Jurkat, Clone E6-1 (cell line): Measurements from ENCODE around the gene CNPY1.

Source experiments
- DNase-seq: peaks from one replicate; pipeline ENCODE4 v3.0.0-alpha.2; 2011; ENCODE audit warnings: low read depth, low spot score
- H3K4me3 ChIP-seq: 2 replicates; pipeline ENCODE4 v1.5.1; 2011; ENCODE audit warnings: mild to moderate bottlenecking, low read length, control low read depth, moderate library complexity

The CNPY1 gene

GRCh38 chr7:155483245-155483644 lies 63.1 kb downstream of the CNPY1 start:
- no peak for DNase-seq
- H3K4me3 ChIP-seq, result no peak overlapping the region

- no peak for DNase-seq
- H3K4me3 ChIP-seq, result no peak overlapping the region
Measured at GRCh38 chr7:155482511-155483183, 63.7 kb downstream of the CNPY1 start.

GRCh38 chr7:155481764-155482163 lies 64.6 kb downstream of the CNPY1 start:
- no peak for DNase-seq

GRCh38 chr7:155477476-155477875 lies 68.9 kb downstream of the CNPY1 start:
- no peak for DNase-seq
- no peak overlapping the region for H3K4me3 ChIP-seq

More at GRCh38 chr7:155481764-155482163, 64.6 kb downstream of the CNPY1 start:
- no peak overlapping the region for H3K4me3 ChIP-seq

- DNase-seq, result no peak
- no peak overlapping the region for H3K4me3 ChIP-seq
Measured at GRCh38 chr7:155471718-155472117, 74.6 kb downstream of the CNPY1 start.

- no peak overlapping the region for H3K4me3 ChIP-seq
- DNase-seq, result no peak
Measured at GRCh38 chr7:155470686-155471638, 75.4 kb downstream of the CNPY1 start.

- no peak for DNase-seq
- no peak overlapping the region for H3K4me3 ChIP-seq
Measured at GRCh38 chr7:155470186-155470487, 76.2 kb downstream of the CNPY1 start.

GRCh38 chr7:155469311-155470185 lies 76.8 kb downstream of the CNPY1 start:
- DNase-seq, result no peak
- H3K4me3 ChIP-seq, result no peak overlapping the region

DNA sequence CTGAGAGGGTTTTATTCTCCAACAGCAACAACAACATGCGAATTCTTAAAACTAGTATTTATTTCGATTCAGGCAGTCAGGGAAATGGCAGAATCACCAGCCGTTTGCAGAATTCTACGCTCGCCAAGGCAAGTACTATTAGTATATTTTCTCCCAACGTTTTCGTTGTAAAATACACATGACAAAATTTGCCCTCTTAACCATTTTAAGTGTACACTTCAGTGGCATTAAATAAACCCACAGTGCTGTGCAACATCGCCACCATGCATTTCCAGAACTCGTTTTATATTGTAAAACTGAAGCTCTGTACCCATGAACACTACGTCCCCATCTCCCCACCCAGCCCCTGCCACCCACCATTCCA lies 77.6 kb downstream of the CNPY1 start:
- DNase-seq, result no peak
- no peak overlapping the region for H3K4me3 ChIP-seq

DNA sequence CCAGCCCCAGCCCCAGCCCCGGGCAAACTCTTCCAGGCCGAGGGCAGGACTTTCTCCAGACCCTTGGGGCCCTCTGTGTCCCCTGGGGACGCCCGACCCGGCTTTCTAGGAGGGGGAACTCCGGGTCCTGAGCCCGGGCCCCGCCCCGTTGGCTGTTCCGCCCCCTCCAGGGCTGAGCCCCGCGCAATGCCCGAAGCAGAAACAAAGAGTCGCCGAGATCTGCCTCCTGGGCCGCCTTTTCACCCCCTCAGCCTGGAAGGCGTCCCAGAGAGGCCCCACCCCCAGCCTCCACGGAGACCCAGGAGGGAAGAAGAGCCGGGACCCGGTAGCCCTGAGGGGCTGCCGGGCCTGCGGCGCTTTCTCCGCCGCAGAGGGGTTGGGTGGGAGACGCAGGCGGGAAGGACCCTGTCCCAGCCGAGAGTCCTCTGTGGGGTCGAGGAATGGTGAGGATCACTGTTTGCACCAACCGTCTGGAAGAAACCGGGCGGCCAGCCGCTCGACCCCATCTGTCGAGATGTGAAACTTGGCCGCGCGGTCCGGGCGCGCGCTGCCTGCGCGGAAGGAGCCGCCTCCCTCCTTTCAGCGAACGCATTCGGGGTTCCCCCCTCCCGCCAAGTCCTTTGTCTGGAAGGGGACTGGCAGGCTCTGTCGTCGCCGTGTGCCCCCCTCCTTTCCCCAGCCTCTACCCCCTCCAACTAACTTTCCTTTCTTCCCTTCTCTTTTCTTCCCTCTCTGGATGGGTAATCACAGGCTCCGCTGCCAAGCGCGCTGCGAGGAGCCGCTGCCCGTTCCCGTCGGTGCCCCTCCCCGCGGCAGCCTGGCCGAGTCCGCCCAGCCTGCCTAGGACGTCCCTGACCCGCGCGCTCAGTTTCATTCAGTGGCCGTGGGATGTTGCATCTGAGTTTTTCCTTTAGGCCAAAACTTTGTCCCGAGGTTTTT lies 78.2 kb downstream of the CNPY1 start:
- no peak for DNase-seq
- no peak overlapping the region for H3K4me3 ChIP-seq

DNA sequence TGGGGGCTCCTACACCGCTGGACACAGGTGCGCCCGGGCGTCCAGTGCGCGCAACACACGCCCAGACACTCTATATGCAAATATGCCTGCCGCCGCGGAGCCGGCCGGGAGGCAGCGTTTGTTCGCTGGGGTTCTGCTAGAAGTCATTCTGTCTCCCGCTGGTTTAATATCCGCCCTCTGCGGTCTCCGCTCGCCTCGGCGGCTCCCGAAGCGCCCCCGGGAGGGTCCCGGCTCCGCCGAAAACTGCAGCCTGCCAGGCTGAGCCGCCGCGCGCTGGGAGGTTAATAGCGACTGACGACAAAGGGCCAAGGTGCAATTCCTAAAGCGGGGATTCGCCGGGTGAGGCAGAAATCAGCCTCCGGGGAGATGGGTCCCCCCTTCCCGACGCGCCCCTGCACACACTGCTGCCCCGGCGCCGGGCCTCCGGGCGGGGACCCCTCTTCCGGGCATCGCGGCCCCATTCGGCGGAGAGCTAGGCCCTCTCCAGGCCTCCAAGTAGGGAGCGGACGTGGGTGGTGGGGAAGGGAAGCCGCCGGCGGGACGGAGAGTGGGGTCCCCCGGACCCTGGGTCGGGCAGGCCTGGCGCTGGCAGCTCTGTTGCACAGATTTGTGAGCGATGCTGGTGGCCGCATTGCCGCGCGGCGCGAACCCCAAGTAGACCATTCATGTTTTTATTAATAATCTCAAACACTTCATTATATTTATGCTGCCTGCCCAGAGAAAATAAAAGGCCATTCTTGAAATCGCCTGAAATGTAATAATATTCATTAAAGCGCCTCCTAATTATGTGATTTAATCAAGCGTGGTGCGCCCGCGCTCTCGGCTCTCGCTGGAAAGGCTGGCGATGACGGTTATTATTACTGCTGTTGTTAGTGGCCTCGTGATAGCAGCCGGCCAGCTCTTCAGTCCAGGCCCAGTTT lies 79.3 kb downstream of the CNPY1 start:
- DNase-seq, result peak; percentile 58
- peak overlapping the region; percentile 37 for H3K4me3 ChIP-seq

DNA sequence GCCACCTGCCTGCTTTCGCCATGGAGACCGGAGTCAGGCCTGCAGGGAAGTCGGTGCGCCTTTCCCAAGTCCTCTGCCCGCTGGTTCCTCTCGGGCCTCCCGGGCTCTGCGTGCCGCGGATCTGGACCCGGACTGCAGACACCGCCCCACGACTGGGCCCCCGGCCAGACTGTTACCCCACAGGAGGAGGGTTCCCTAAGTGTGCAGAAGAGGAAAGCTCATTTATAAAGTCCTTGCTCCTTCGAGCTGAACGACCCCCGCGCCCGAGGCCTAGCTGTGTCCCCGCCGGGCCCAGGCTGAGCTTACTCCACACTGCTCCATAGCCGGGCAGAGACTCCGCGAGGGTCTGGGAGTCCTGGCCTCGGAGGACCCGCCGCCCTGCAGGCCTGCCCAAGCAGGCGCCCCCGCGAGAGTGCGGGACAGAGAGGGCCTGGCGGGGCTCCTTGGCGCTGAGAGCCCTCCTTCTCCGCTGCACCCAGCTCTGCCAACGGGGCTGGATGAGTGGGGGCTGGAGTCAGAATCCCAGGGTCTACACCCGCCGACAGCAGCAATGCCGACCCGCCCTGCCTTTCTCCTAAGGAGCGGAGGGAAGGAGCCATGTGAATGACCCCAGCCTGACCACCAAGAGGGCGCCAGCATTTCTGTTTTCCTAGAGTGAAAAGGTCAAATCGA lies 80.1 kb downstream of the CNPY1 start:
- peak overlapping the region; percentile 37 for H3K4me3 ChIP-seq
- no peak for DNase-seq

DNA sequence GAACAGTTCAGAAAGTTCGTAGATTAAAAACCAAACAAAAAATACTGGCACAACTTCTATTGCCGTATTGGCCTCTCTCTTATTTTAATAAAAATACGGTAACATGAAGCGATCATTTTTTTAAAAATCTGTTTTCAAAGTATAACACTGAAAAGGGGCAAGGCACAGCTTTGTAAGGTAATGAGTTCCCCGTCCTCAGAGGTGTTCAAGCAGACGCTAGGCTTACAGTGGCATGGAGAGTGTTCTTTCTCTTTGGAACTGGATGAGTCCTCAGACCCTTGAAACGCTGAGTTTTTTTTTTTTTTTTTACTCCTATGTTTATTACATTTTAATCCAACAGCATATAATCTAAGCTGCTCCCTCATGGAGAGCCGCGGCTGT lies 80.6 kb downstream of the CNPY1 start:
- DNase-seq, result no peak
- H3K4me3 ChIP-seq, result no peak overlapping the region

DNA sequence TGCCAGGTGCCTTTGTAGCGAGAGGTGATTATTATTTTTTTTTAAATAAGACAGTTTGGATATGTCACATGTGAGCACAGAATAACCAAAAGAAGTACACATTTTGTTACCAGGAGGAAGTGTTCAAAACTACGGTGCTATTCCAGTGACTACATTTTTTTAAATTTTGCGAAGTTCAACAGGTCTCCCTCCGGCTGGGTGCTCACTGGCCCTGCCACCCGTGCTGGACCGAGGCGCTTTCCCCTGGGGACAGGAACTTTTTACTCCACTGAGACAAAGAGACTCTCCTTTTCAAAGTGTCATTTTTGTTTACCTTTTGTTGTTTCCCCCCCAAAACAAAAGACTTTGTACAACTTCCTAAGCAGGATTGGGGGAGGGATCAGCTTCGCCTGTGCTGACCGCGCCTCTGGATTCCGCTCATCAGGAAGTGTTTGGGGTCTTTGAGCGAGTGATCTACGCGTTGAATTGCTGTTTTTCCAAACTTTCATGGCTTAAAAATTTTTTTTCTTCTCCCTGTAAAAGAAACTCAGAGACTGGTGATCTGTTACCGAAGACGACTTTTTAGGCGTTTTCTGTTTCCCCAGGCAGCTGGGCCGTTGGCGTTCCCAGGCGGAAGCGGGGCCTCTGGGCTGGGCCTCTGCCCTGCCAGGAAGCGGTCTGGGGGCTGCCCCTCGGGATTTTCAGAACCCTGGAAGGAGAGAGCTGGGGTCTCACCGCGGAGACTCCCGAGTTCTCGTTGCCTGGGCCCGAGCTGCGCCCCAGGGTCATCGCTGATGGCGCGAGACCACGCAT lies 81.2 kb downstream of the CNPY1 start:
- no peak overlapping the region for H3K4me3 ChIP-seq
- DNase-seq, result no peak

DNA sequence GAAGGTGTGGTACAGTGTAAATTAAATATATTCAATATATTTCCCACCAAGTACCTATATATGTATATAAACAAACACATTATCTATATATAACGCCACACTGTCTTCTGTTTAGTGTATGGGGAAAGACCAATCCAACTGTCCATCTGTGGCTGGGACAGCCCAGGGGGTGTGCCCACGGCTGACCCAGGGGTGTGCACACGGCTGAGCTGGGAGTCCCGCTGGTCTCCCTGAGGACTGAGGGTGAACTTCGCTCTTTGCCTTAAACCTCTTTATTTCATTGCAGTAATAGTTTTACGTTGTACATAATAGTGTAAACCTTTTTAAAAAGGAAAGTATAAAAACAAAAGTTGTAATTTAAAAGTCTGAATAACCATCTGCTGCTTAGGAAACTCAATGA lies 82.2 kb downstream of the CNPY1 start:
- DNase-seq, result no peak
- no peak overlapping the region for H3K4me3 ChIP-seq

- DNase-seq, result no peak
- H3K4me3 ChIP-seq, result no peak overlapping the region
Measured at GRCh38 chr7:155463114-155463811, 83.1 kb downstream of the CNPY1 start.
